Measurements from ENCODE around the gene SLC12A7.

SLC12A7 gene

DNA sequence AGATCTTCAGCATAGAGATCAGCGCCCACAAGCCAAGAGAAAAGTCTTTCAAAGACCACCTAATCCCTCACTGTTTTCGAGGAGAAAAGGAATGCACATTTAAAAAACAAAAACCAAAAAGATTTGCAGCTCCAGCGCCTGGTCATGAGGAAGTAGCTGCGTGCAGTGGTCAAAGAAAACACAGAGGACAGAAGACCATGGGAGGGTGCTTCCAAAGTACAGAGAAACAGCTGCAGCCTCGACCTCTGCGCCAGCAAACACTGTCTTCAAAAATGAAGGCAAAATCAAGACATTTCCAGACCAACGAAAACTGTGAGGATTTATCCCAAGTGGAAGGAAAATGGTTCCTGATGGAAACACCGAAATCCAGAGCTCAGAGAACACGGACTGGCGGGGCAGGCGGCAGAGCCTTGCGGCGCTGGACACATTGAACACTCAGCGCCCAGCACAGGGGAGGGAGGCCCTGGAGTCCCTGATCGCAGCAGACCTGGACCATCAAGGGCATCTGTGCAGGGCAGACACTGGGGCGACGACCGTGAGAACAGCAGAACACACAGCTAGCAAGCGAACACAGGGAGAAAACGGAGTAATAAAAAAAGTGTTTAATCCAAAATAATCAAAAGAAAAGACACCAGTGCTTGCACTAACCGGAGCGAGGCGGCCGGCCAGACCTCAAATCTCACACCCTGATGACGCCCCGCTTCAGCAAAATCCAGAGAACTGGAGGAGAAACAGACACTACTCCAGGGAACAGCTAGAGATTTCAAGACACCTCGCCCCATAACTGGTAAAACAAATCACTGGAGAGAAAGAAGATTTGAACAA is 12.6 kb upstream of the SLC12A7 start:
- no peak for DNase-seq

DNA sequence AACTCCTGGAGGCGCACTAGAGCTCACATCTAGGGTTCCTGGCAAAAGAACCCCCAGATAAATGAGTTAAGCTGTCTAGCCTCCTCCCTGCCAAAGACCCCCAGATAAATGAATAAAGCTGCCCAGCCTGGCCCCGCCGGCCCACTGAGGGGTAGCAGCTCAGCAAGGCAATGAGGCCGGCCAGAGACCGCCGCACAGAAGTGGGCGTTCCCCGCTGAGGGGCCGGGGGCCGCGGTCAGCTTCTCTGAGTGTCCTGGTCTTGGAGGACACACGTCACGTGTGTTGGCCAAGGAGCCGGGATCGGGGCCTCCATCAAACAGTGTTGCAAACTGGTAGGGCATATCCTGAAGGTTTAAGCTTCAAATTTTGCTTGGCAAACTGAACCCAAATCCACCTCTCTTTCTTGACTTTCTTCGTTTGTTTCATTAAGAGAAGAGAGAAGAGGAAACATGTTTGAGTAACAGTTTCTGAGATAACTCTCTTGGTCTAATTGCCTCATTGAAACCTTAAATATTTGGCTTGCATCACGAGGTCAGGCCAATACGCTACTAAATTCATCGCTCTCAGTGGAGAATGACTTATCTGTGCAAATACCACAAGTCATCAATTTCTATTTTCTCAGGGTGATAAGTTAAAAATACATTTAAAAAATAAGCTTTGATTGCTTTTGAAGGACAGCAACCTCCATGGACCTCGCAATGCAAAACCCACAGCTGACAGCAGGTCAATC is 11.7 kb upstream of the SLC12A7 start:
- no peak for DNase-seq

DNA sequence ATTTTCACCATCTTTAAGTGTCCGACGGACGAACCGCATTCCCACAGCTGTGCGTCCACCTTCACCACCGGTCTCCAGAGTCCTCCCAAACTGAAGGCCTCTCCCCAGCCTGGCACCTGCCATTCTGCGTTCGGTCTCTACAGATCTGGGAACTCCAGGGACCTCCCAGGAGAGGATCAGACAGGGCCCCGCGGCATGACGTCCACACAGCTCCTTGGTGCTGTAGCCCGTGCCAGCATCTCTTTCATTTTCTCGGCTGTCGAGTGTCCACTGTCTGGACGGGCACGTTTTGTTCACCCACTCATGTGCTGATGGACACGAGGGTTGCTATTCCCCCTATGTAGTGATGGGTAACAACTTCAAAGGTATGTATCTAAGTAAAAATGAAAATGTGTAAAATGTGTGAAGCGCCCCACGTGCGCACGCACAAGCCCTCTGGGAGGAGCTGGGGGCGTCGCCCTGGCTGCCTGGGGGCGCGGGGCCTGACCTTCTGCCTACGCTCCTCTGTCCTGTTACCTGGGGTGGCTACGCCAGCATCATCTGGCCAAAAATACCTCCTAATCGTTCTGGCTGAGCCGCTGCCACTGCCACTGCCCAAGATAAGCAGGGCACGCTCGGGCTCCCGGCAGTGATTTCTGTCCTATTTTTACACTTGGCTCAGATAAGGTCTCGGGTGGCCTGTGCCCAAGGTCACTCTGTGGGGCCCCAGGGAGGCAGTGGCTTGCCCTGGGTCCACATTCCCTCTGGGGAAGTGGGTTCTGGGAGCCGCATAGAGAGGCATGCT is 10.8 kb upstream of the SLC12A7 start:
- no peak for DNase-seq

DNA sequence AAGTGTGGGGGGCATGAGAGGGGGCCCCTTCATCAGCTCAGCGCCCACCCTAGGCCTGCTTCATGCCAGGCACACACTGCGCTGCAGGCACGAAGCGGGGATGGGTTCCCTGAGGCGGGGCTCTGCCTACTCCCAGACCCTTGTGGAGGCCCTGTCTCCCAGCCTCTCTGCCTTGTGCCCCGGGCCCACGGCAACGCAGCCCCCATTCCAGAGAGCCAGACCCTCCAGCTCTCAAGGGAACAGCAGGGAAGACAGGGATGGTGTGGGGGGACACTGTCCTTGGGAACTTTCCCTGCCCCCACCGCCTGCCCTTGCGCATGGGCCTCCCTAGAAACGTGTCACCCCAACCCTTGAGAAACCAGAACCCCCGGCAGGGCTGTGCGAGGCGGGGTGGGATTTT is 10.0 kb upstream of the SLC12A7 start:
- no peak for DNase-seq

DNA sequence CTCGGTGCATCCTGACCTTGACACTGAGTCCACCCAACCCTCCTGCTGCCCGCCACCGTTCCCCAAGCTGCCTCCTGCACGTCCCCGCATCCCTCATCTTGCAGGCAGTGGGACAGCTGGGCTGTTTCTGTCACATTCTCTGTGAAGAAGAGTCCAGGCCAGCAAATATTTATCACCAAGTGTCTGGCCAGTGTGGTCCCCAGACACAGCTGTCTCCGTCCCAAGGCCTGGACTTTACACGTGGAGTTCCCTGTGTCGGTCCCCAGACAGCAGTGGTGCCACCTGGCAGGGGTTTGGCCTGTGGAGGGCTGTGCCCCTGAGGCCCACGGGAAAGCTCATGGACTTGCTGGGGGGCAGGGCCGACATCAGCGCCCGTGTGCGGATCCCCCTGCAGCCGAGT is 9.2 kb upstream of the SLC12A7 start:
- DNase-seq: no peak

DNA sequence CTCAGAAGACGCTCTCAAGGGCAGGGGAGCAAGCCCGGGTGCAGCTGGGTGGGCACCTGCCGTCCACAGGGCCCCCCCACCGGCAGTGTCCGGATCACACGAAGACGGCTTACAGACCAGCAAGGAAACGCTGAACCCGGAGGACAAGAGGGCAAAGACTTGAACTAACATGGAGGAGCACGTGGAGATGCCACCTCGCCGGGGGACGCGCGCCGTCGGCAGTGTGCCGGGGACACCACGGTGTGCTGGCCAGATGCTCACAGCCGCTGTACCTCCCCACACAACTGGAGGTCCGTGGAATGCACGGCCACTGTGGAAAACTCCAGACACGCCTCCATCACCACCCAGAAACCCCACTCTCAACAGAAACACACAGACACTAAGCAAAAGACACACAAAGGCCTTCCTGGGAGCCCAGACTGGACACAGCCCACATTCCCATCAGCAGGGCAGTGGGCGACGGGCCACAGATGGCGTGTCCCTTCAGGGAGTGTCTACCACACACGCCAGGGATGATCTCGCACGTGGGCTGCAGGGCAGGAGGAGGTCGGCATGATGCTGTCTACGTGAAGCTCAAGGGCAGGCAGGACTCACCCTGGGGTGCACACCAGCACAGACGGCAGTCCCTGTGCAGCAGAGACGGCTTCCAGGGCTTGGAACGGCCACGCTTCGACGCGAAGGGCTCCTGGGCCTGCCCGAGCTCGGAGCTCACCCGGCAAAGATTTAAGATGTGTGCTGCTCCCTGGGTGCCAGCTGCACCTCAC is 8.6 kb upstream of the SLC12A7 start:
- no peak for DNase-seq

DNA sequence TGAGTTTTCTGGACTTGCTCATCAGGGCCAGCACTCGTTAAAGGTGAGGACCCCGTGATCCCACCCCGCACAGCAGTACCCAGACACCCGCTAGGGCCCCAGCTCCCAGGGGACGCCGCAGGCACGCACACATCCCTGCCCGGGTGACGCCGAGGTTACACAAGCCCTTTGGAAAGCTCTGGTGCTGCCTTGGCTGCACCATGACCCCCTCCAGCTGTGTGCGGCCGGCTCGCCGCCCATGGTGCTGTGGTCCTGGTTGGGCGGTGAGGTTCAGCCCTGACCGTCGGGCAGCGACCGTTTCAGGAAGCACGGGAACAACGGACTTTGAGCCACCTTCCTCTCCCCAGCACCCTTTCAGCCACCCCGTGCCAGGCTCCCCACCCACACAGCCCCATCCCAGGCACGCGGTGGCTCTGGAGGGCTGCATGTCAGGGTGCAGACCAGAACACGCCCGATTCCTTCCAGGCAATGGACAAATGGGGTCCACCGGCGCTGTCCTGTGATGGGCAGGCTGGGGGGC is 7.5 kb upstream of the SLC12A7 start:
- DNase-seq: no peak

DNA sequence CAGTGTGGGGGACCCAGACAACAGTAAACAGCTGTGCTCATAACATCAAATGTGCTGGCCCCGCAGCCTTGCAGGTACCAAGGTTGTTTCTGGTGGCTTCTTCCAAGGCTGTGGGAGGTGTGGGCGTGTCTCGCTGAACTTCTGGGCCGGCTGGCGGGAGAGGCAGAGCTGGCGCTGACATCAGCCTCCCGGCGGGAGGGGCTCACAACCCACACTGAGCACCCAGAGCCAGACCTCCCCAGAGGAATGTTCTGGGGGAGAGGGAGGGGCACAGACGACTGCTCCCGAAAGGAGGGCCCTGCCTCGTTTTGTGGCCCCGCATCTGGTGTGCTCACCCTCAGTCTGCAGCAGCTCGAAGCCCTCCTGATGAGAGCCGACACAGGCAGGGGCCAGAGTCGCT is 6.9 kb upstream of the SLC12A7 start:
- no peak for DNase-seq

DNA sequence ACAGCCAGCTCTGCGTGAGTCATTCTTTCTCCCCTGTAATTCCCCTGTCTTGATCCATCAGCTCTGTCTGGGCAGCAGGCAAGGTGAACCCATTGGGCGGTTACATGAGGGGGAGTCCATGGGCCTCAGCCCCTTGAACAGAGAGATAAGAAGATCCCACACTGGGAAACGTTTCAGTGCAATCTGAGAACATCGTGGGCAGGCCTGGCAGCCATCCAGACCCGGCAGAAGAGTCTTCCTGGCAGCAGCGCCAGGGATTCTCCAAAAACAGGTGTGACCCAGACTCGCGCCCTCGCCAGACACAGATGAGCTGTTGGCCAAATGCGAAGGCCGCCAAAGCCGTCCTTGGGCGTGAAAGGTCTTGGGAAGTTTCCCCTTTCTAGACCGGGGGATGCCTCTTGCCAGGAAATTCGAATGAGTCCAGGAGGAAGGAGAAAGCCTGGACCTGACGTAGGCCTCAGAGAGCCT is 6.4 kb upstream of the SLC12A7 start:
- no peak for DNase-seq

DNA sequence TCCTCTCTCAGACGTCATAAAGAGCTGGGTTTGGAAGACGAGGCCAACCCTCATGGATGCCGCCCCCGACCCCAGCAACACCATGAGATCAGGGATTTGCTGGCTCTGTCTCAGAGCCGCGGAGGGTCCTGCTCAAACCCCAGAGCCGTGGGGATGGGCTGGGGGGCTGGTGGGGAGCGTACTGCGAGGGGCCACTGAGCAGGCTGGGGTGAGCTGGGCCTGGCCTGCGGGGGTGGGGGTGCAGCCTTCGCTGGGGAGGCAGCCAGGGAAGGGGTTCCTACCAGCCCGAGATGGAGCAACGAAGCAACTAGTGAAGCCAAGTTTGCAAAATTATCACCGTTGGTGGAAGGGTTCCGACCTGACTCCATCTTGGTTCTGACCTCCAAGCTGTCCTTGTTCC is 5.1 kb upstream of the SLC12A7 start:
- no peak for DNase-seq

DNA sequence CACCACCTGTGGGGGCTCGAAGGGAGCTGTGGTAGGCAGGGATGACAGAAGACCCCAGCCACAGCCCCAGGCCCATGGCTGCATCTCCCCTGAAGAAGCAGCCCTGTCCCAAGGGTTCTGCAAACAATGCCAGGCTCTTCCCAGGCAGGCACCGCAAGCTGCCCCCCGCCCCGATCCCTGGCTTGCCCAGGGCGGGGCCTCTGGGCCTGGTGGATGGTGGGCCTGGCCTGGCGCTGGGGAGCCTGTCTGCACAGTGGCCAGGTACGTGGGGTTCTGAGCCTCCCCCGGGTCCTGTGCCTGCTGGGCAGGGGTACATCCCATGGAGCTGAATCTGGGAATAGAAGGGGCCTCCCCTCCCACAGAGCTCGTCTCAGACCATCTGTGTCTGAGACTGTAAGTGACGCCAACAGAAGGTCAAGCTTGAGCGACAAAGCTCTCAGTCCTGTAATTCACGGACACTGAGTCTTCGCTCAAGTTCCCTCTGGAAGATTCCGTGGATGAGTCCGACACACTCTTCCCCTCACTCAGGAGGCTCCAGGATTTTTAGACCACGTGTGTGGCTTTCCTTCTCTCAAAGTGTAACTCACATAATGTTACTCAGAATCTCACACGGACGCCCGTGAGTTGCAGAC is 4.4 kb upstream of the SLC12A7 start:
- DNase-seq: no peak

DNA sequence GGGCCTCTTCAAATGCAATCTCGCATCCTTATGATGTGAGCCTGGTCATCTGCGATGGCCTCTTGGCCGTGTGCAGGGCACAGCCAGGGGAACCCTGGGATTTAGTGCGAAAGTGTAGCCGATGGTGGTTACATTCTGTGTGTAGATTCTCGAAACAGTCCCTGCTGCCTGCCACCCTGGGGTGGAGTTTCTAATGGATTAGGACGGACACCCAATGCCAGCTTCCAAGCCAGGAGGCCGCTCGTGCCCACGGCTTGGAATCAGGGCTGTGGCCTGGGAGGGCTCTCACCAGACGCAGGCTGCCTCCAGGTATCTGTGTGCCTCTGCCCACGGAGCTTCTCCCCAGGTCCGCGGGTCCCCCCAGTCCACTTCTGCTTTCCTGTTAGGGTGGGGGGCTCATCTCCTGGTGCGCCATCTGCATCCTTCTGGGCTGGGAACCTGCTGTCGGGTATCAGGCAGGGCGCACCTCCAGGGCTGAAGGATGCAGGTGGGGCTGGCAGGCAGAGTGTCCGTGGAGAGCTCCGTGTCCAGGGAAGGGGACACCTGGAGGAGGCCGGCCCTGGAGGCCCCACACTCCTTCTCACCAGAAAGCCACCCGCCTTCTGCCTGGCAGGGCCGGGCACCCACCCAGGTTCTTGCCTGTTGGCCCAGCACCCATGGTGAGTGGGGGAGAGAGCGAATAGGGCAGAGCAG is 3.4 kb upstream of the SLC12A7 start:
- DNase-seq: no peak

DNA sequence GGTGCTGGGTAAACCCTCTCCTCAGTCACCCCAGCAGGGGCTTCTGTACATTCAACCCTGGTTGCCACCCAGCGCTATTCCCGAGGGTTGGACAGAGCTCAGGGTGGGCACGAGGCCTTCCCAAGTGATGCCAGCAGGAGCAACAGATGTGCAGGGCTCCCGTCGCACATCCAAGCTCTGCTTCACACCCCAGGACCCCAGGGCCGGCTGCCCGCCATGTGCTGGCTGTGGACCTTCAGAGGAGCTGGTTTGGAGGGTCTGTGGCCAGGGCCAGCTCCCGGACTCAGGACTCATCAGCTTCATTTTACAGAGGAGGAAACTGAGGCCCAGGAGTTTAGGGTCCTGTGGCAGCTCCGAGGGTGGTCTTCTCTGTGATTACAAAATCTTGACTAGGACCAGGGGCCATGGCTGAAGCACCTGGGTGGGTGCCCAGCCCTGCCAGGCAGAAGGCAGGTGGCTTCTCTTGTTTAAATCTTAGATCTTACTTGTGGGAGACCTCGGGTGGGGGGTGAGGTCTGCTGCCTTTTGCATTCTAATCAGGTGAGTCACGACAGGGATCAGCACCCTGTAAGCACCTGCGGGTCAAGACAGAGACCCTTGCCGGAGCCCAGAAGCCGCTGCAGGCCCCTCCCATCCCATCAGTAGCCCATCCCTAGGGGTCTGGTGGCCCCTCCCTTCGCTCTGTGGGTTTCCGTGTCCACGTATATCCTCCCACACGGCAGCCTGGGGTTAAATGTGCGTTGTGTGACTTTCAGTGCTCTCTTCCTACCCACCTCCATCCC is 2.1 kb upstream of the SLC12A7 start:
- no peak for DNase-seq

DNA sequence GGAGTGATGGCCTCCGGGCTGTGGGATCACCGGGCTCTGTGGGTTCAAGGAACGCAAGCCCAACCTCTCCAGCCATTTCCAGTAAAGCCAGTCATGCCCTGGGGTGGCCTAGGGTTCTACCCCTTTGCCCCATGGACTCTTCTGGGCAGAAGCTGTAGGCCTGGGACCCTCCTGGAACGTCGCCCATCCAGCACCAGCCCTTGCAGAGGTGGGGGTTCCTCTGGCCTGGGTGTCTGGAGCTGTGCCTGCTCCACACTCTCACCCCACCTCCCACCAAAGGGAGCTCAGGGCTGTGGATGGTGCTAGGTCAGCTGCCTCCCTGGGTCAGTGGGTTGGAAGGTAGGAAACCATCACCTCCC is 1.4 kb upstream of the SLC12A7 start:
- DNase-seq: no peak

DNA sequence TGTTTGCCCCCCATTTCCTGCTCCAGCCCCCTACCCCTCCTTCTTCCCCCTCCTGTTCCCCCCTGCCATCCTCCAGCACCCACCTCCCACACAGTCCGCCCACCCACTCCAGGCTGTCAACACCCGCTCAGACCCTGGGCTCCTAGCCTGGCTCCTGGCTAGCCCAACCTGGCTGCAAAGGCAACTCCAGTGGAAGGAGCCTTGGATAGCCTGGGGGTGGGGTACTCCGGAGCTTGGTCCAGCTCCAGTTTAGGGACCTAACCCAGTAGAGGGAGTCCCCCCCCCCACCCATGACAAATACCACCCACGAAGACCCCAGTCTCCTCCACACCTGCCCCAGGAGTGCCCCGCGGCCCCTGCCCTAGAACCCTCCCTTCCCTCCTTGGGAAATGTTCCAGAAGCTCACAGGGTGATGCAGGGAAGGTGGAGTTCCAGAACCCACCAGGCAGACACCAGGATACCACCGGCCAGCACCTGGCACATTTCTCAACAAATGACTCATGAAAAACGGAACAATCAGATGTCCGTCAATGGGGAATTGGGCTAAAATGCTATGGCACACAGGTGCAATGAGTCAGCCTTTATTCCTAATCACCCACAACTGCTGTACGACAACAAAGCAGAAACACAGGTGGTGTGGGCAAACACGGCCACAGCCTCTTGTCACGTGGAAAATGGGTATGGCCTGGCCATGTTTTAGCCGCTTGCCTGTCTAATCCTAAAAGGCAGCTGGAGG is 901 bp upstream of the SLC12A7 start:
- no peak for DNase-seq

DNA sequence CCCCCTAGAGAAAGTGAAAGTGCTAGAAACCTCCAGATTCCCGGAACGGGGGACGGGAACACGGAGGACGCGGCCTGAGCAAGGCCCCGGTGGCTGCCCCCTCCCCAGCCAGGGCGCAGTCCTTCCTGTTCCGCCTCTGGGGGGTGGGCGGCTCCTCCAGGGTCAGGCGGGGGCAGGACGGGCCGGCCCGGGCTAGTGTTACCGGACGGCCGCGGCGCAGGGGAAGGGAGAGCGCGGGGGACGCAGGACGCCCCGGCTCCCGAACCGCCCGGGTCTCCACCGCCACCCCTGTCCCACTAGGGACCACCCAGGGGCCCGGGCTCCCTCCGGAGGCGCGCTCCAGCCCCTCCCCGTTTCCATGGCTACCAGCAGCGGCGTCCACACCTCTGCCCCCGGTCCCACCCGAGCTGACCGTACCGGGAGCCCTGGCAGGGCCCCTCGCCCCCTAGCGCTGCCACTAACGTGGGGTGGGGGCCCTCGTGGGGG is 579 bp downstream of the SLC12A7 start:
- DNase-seq: no peak

DNA sequence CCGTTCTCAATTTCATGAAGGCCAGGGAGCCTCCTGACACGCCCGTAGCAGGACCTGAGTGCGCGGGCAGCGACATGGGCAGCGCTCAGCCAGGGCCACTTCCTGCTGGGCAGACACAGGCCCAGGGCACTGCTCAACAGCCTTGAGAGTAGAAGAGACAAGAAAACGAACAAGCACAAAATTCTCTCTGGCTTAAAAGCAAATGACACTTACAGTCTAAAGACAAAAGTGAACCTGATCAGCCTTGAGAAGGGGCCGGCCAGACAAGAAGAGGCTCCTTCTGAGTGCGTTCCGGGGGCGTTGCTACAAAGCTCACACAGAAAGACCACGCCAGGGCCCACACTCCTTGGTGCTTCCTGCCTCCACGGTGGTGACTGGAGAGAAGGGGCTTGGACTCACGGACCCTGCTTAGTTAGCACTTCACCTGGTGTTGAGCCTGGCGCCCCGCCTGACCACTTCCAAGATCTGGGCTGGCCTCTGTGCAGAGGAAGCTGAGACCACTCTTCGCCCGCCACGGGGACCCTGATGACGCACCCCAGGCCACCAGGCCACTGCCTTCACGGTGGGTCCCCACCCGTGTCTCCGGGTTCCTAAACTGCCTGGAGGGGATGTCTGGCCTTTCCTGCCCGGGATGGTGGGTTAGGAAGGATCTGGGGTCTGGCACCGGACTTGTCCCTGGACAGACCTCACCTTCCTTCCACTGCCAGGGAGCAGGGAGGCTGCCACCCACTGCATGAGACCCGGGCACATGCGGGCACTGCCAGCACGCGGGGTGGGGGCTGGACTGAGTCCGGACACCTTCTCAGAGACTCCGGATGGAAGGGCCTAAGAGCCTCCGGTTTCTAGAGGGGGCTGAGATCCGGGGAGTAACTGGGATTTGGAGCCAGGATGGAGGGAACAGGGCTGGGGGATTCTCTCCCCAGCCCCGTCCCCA is 1.3 kb downstream of the SLC12A7 start:
- no peak for DNase-seq

DNA sequence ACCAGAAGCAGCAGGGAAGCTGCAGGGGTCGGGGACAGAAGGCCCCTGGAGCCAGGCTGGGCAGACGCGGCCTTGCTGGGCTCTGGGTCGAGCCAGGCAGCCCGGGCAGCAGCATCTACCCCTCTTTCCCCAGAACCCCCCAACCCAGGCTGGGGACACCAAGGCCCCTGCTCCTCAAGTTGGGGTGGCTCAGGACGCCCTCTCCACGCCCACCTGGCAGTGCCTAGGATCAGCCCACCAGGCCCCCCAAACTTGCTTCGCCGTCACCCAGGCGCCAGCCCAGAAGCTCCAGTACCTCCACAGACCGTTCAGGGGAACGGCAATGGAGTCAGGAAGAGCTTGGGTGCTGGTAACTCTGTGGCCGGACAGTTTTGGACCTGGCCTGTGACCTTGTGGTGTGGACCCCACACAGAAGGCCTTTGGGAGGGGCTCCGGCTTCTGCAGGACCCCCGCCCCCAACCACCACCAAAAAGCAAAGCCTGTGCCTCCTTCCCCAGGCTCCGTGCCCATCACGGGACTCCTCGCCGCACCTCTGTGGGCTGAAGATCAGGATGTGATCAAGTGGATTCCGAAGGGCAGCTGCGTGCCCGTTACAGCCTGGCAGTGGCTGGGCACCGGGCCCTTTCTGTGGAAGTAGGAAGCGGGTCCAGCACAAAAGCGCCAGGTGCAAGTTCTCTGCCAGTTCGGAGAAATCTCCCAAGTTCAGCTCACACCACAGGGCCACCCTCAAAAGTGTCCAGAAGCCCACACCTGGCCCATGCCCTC is 2.1 kb downstream of the SLC12A7 start:
- no peak for DNase-seq

Data from activated T-cell treated with anti-CD3 and anti-CD28 coated beads for 4 hours (primary cell).